Stimulated activated CD8-positive, alpha-beta memory T cell treated with anti-CD3 and anti-CD28 coated beads, Interleukin-15, amount 100 ng/mL, for 1 hour (primary cell): Measurements from ENCODE around the gene VAMP8.
A peak's percentile ranks its signal among the peaks of the same experiment; 100 is the strongest.
"Not testable (repeated sequence)": the region's sequence is repeated elsewhere in the genome, so short reads cannot be mapped to it uniquely, and the experiment has no call there.

ENCODE experiments used
- DNase-seq: peaks from one replicate; pipeline ENCODE4 v3.0.0-alpha.2; 2020; ENCODE audit warnings: low read depth

Gene VAMP8

DNA sequence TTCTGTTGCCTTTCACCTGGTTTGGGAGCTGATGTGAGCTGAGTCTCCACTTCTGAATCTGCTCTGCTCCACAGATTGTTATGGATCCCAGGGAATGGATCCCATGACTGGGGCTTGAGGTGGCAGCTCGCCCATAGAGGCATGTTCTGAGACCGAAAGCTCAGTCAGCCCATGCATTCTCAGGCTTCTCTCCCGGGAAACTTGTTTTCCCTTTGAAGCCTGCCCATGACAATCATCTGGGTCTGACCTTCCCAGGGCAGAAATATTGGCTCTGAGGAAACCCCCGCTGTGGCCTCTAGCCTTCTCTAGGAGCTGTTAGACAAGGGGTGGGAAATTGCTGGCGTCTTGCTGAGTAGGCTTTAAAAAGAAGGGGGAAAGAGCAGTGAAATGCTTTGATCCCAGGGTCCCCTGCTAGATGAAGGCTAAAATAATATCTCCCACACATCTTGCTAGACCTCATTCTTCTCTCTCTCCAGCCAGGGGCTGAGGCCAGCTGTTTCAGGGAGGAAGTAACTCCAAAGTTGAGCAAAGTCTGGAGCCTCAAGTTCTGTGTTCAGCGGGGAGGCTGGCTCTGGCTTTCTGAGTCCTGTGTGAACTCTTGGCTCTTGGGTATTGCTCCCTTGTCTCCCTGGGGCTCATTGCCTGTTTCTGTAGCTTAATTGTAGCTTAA is 2.0 kb downstream of the VAMP8 start:
- no peak for DNase-seq

DNA sequence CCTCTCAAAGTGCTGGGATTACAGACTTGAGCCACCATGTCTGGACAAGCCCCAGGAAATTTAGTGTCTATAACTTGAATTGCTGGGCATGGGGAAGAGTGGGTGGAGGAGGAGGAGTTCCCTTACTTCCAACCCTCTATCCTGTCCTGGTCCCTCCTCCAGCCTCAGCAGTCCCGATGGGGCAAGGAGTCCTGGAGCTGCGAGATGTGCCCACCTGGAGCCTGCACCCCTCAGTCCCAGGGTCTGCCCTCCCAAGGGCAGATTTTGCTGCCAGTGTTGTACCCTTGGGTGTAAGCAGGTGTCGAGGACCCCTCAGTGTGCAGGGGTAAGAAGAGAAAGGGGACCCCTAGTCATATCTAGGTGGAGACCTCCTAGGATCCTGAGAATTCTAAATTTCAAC is 2.8 kb downstream of the VAMP8 start:
- no peak for DNase-seq

DNA sequence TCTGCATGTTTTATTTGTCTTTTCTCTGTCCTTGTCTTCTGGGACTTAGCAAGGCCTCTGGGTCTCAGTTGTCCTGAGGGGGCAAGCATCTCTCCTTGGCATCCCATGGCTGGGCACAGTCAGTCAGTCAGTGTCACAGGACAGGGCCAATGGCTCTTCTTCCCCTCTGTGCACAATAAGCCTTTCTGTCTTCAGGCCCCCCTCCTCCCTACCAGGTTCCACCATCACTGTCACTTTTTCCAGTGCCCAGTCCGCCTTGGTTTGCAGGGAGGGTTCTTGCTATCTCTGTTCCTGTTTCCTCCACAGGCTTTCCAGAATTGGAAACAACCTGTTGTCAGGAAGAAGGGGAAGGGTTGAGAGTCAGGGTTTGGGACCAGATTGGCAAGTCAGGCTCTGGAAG is 5.1 kb downstream of the VAMP8 start:
- no peak for DNase-seq

GRCh38 chr2:85583667-85584353 is 6.4 kb downstream of the VAMP8 start:
- DNase-seq = no peak

- no peak for DNase-seq
Observed at GRCh38 chr2:85584354-85584856, 7.0 kb downstream of the VAMP8 start, which contains the start of gene VAMP5. TSS of gene VAMP5 (plus strand) at chr2:85584431. CDS start at chr2:85584491, 60 bp downstream.

- DNase-seq = no peak
Observed at GRCh38 chr2:85584857-85585780, 7.7 kb downstream of the VAMP8 start.

GRCh38 chr2:85585781-85586105 is 8.4 kb downstream of the VAMP8 start:
- no peak for DNase-seq

GRCh38 chr2:85588236-85588635 is 10.8 kb downstream of the VAMP8 start:
- DNase-seq = no peak

GRCh38 chr2:85588645-85589044 is 11.3 kb downstream of the VAMP8 start:
- no peak for DNase-seq

DNA sequence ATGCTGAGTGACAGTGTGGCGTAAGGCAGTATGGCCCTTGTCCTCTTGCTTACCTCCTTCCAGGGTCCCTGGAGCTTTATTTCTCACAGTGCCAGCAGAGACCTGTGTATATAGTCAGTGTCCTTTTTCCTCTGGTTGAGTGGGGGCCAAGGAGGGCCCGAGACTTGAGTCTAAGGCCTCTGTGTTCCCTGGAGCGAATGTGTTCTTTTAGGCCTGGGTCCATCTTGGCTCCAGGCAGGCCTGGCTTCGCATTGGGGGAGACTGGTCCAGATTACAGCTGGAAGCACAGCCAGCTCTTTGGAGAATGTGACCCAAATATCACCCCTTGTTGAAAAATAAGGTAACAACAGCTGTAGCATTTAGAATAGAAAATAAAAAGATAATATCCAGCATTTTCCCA is 11.8 kb downstream of the VAMP8 start:
- DNase-seq = no peak

- no peak for DNase-seq
Observed at GRCh38 chr2:85589982-85590791, 12.8 kb downstream of the VAMP8 start.

DNA sequence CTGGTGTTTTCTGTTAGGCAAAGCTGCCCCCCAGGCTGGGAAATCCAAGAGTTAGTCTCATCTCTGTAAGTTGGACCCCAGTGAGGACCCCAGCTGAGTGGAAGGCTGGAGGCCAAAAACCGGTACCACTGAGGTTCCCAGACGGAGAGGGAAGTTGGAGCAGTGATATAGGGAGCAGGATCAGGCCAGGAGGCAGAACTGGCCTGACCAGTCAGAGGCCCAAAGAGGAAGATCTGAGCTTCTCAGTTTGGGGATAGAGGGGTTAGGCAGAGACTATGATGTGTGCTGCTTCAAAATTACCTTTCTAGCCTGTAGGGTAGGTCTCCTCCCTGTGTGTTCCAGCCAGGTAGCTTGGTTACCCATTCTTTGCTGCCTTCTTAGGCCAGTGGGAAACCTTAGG is 13.6 kb downstream of the VAMP8 start:
- DNase-seq = no peak

GRCh38 chr2:85591563-85591962 is 14.2 kb downstream of the VAMP8 start:
- no peak for DNase-seq

- not testable (repeated sequence) for DNase-seq
Observed at GRCh38 chr2:85592299-85592698, 14.9 kb downstream of the VAMP8 start.

DNA sequence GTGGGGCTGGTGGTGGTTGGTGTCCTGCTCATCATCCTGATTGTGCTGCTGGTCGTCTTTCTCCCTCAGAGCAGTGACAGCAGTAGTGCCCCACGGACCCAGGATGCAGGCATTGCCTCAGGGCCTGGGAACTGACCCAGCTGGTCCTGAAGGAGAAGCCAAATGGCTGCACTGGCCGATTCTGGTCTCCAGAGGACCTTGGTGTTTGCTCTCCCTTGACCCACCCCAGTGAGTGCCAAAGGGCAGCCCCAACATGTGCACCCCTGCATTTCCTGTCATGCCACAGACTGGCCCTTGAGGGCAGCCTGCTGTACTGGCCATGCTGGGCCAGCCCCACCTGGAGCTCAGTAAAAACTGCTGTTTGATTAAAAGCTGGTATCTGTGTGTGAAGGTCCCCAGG is 15.6 kb downstream of the VAMP8 start:
- no peak for DNase-seq

- no peak for DNase-seq
Observed at GRCh38 chr2:85594715-85595300, 17.4 kb downstream of the VAMP8 start.

- peak; percentile 82 for DNase-seq
Observed at GRCh38 chr2:85595301-85596025, 18.1 kb downstream of the VAMP8 start, which contains the start of gene RNF181. TSS of gene RNF181 (plus strand) at chr2:85595745. CDS start at chr2:85595764, 19 bp downstream.

DNA sequence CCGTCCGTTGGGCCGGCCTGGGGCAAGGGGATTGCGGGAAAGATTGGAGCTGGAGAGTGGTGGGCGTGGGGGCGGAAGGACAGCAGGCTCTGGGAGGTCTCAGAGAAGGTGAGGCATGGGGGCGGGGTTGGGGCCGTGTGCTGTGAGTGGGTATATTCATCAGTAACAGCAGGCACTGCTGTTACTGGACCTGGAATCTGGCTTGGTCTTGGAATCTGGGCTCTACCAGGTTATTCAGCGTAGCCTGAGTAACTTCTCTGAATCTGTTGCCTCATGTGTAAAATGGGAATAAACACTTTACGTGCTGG is 18.6 kb downstream of the VAMP8 start:
- no peak for DNase-seq

- no peak for DNase-seq
Observed at GRCh38 chr2:85596486-85597143, 19.2 kb downstream of the VAMP8 start.

DNA sequence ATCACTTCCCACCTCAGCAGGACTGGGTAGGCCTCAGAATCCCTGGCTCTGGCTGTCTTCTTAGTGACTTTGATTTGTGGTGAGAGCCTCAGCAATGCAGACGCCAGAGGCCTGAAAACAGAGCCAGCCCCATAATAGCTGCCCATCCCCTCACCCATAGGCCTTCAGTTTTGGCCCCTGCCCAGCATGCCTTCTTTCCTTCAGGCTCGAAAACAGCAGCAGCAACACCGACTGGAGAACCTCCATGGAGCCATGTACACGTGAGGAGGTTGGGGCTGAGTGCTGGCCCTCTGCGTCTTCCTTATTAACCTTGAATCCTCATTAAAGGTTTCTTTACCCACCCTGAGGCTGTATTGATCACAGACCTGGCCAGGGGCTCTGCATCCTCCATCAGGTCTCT is 19.9 kb downstream of the VAMP8 start:
- no peak for DNase-seq
